ENCODE results near the gene SPRTN. TPM values are rescaled to one million over a fixed set of nuclear protein-coding genes. Genes with fewer than 3 reads are reported as not detected.

The SPRTN gene
- total and polyA plus RNA-seq, 2 of the 8 experiments (the other 6 are each of a cell fraction or from before 2014, with no cell fraction given) = 6.6 to 15.1 TPM

GRCh38 chr1:231395998-231396390, 57.9 kb downstream of the SPRTN start (continued):
- no peak for TF ChIP-seq CBX8 (IDR thresholded peaks at IDR 0.05; ENCODE audit: borderline replicate concordance, low read depth, low read length)
